ENCODE measurements around the gene MT1B. TPM values are rescaled to one million over a fixed set of nuclear protein-coding genes. Genes with fewer than 3 reads are reported as not detected.

MT1B gene
- total and polyA plus RNA-seq, 7 donors = not detected

GRCh38 chr16:56683424-56684172, 31.9 kb downstream of the MT1B start:
- peak in 1 of 4 donors; percentile 5 for ATAC-seq
- Histone ChIP-seq H3K4me1 (peaks cover 45% of the 10 kb centered on the region), H3K36me3 (ENCODE audit: insufficient read depth in 1 of 2, low read depth in 1 of 2) (no peaks in the 10 kb centered on the region), H3K4me3 (peak overlapping the region; percentile 88), H3K9me3 (no peaks in the 10 kb centered on the region), H3K27me3 (ENCODE audit: insufficient read depth in 3 of 3, low read length in 2 of 3) (no peaks in the 10 kb centered on the region), H3K27ac (peak overlapping the region; percentile 92)
- peak in 1 of 2 donors; percentile 66 for DNase-seq
- intact Hi-C loops (cut with DNase I) = loop anchor here in 1 of 2 donors (2.0 kb wide), 1 partner anchor 75 kb away; the partner anchor contains the start of gene MT2A
- TF ChIP-seq CTCF (IDR thresholded peaks at IDR 0.05) = no peak
- WGBS, 3 donors = 23 to 34% (median 31%) methylated on average over 5 of the region's 5 CpGs

DNA sequence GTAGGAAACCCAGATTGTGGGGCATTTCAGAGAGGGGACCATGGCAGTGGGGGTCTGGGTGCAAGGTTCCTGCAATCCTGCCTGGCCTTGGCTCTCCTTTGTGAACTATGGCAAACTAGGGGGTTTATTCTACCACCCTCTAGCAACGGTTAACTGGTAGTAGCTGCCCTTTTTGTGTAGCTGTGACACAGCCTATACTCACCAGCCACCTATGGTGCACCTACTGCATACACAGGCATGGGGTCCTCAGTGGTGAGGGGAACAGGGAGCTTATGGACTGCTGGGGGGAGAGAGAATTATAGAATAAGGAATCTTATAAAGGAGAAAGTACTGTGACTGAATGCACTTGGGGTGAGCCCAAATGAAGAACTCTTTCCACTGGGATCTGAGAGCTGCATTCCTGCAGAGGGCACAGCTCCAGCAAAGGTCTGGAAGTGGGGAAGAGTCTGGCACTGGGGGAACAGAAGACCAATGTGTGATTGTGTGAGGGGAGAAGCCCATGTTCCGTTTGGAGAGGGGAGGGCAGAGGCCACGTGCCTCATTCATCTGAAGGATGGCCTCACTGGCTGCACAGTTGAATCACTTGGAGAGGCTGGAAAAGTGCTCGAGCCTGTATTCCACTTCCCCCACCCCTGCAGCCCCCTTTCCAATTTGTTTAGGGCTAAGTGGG, 32.7 kb downstream of the MT1B start:
- Histone ChIP-seq H3K9me3 (no peaks in the 10 kb centered on the region), H3K27ac (peak overlapping the region; percentile 92), H3K27me3 (ENCODE audit: insufficient read depth in 3 of 3, low read length in 2 of 3) (no peaks in the 10 kb centered on the region), H3K36me3 (ENCODE audit: insufficient read depth in 1 of 2, low read depth in 1 of 2) (no peaks in the 10 kb centered on the region), H3K4me3 (peak overlapping the region; percentile 88), H3K4me1 (peaks cover 40% of the 10 kb centered on the region)
- intact Hi-C loops (cut with DNase I) = no loop called here
- ATAC-seq (peak in 3 of 4 donors; percentile 8 to 29 (median 27)), DNase-seq (peak; percentile 62 to 76)
- 18 to 35% (median 19%) methylated on average over 4 of the region's 4 CpGs for WGBS, 3 donors
- no peak for TF ChIP-seq CTCF (IDR thresholded peaks at IDR 0.05)

- peak overlapping the region; percentile 88 for H3K4me3 ChIP-seq
- intact Hi-C loops (cut with DNase I) = no loop called here
- H3K36me3 ChIP-seq (ENCODE audit: insufficient read depth in 1 of 2, low read depth in 1 of 2) = no peaks in the 10 kb centered on the region
- ATAC-seq (peak; percentile 29 to 49 (median 42)), DNase-seq (peak; percentile 65 to 80)
- no peak for TF ChIP-seq CTCF (IDR thresholded peaks at IDR 0.05)
- peak overlapping the region; percentile 92 for H3K27ac ChIP-seq
- no peaks in the 10 kb centered on the region for H3K27me3 ChIP-seq (ENCODE audit: insufficient read depth in 3 of 3, low read length in 2 of 3)
- no peaks in the 10 kb centered on the region for H3K9me3 ChIP-seq
- H3K4me1 ChIP-seq = peaks cover 38% of the 10 kb centered on the region
- WGBS, 3 donors = 22 to 30% (median 30%) methylated on average over 4 of the region's 4 CpGs
Observed at GRCh38 chr16:56684926-56685590, 33.4 kb downstream of the MT1B start.

DNA sequence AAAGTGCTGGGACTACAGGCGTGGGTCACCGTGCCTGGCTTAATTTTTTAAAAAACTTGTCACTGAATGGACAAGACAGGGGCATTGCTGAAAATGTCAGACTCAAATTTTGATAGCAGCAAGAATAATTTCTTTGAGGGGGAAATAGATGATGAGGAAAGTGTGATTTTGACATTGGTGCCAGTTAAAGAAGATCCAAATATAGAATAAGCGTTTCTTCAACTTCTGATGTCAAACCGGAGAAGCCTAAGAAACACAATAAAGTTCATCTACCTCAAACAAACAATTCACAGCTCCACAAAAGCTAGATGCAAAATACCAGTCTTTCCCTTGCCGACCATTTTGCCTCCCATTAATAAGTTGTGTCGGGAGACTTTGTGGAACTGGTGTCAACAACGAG, 35.1 kb downstream of the MT1B start:
- WGBS, 3 donors = 95 to 97% (median 95%) methylated on average over 7 of the region's 7 CpGs

More for the DNA sequence above, 35.1 kb downstream of the MT1B start:
- intact Hi-C loops (cut with DNase I) = no loop called here
- Histone ChIP-seq H3K9me3 (no peaks in the 10 kb centered on the region), H3K27me3 (ENCODE audit: insufficient read depth in 3 of 3, low read length in 2 of 3) (no peaks in the 10 kb centered on the region), H3K4me1 (peaks cover 23% of the 10 kb centered on the region), H3K27ac (no peak overlapping the region), H3K36me3 (ENCODE audit: insufficient read depth in 1 of 2, low read depth in 1 of 2) (no peaks in the 10 kb centered on the region), H3K4me3 (no peak overlapping the region)
- DNase-seq (no peak), ATAC-seq (no peak)
- TF ChIP-seq CTCF (IDR thresholded peaks at IDR 0.05) = no peak
